ENCODE measurements around the gene USP6NL.

DNA sequence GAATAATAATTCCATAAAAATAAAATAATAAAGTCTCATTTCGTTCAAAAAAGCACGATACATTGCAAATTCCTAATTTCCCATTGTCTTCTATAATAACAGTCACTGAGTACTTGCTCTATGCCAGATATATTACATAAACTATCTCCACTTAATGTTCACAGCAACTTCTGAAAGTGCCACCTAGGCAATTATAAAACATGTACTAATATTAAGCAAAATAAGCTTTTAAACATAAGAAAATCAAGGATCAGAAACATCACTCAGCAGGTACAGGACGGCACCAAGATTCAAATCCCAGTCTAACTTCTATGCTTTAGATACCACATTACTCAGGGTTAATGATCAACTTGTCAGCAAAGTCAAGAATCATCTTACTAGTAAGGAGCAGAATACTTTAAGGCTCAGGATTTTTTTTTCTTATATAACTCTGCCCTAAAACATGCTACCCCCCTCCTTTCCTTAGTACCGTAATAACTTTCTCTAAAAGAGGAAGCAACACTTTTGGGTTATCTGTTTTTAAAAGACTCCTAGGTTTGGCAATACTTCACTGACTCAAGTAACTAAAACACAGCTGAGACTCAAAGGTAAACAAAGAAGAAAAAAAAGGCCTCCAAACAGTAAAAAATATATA lies 51.3 kb downstream of the USP6NL start:
- no peak for TF ChIP-seq POLR2AphosphoS5 (IDR thresholded peaks at IDR 0.05; ENCODE audit: low read depth, low read length)
- no peak for TF ChIP-seq SIN3A (IDR thresholded peaks at IDR 0.05; ENCODE audit: borderline replicate concordance, insufficient read depth, low read length)

Data from PFSK-1 (cell line).